OCI-LY7 (cell line): ENCODE results near the gene ASH1L. TPM values are rescaled to one million over a fixed set of nuclear protein-coding genes. Genes with fewer than 3 reads are reported as not detected.

Experiments
- BruUV-seq: library from RNA; stranded (reverse); fragments of 400-500 nt; replicated peaks from 2 replicates; lab custom pipeline; 2021; lab: Mats Ljungman, UMichigan
- CTCF ChIA-PET: fragments of 300-600 bp; sonication (Branson Sonifier 250); formaldehyde crosslinking; loops from one replicate; lab custom pipeline; 2022; ENCODE audit warnings: antibody characterized with exemption; ENCODE audit not compliant: unreplicated experiment; lab: Charles Lee
- POLR2A ChIA-PET: fragments of 300-600 bp; sonication (Branson Sonifier 250); formaldehyde crosslinking; loops from one replicate; lab custom pipeline; 2022; ENCODE audit warnings: antibody characterized with exemption; lab: Charles Lee
- DNase-seq: peaks from one replicate; pipeline ENCODE4 v3.0.0-alpha.2; 2015; ENCODE audit warnings: low spot score
- H2AFZ ChIP-seq: fragments of 200-600 bp; sonication (generic), shearing (Covaris generic); 2 replicates; pipeline ENCODE4 v1.6.1; 2014; ENCODE audit warnings: mild to moderate bottlenecking, antibody characterized with exemption, low read length, moderate library complexity
- H3K27ac ChIP-seq: fragments of 200-600 bp; sonication (generic); 2 replicates; pipeline ENCODE4 v1.5.1; 2014; ENCODE audit warnings: mixed run types, low read depth, mild to moderate bottlenecking, moderate library complexity, low read length, inconsistent platforms; ENCODE audit not compliant: poor library complexity, severe bottlenecking
- H3K36me3 ChIP-seq: fragments of 200-600 bp; sonication (generic); 2 replicates; pipeline ENCODE4 v1.6.1; 2014; ENCODE audit warnings: mild to moderate bottlenecking, antibody characterized with exemption, low read length, moderate library complexity, mixed read lengths; ENCODE audit not compliant: insufficient read depth
- H3K4me1 ChIP-seq: fragments of 200-600 bp; sonication (generic); 2 replicates; pipeline ENCODE4 v1.5.1; 2014; ENCODE audit warnings: mild to moderate bottlenecking, low read length; ENCODE audit not compliant: insufficient read depth, poor library complexity, severe bottlenecking
- H3K4me2 ChIP-seq: fragments of 200-600 bp; sonication (generic); 2 replicates; pipeline ENCODE4 v1.6.1; 2014; ENCODE audit warnings: mild to moderate bottlenecking, low read length
- H3K4me3 ChIP-seq: fragments of 200-600 bp; sonication (generic); 2 replicates; pipeline ENCODE4 v1.5.1; 2014; ENCODE audit warnings: mild to moderate bottlenecking, low read depth, low read length; ENCODE audit not compliant: poor library complexity, severe bottlenecking
- H3K79me2 ChIP-seq: fragments of 200-600 bp; sonication (generic); 2 replicates; pipeline ENCODE4 v1.6.1; 2016; ENCODE audit warnings: low read depth, mild to moderate bottlenecking, low read length, moderate library complexity, mixed read lengths; ENCODE audit not compliant: insufficient read depth
- H3K9me2 ChIP-seq: fragments of 200-600 bp; sonication (generic); 2 replicates; pipeline ENCODE4 v1.6.1; 2016; ENCODE audit warnings: mild to moderate bottlenecking, low read length, mixed read lengths; ENCODE audit not compliant: insufficient read depth
- H3K9me3 ChIP-seq: fragments of 200-600 bp; sonication (generic); 2 replicates; pipeline ENCODE4 v1.6.1; 2014; ENCODE audit warnings: mild to moderate bottlenecking, mixed run types, low read length, mixed read lengths
- H4K20me1 ChIP-seq: fragments of 200-600 bp; sonication (generic); 2 replicates; pipeline ENCODE4 v1.6.1; 2014; ENCODE audit warnings: mild to moderate bottlenecking, antibody characterized with exemption, low read length, moderate library complexity, mixed read lengths; ENCODE audit not compliant: insufficient read depth
- EZH2phosphoT487 ChIP-seq: fragments of 200-600 bp; sonication (generic); IDR thresholded peaks from 2 replicates; pipeline ENCODE4 v1.6.1; 2018; ENCODE audit warnings: low read depth, borderline replicate concordance, mild to moderate bottlenecking, mixed run types, antibody characterized with exemption, low read length, moderate library complexity, mixed read lengths
- intact Hi-C: fragments of 100-400 bp; cut with micrococcal nuclease; formaldehyde crosslinking; loops from one replicate; pipeline ENCODE4 v1.10.0; 2022; ENCODE audit not compliant: unreplicated experiment
- total RNA-seq, 2 experiments: library from RNA; depleted of rRNA in 1 of 2; stranded (reverse); fragments of >200 nt in 1 of 2; shearing (Covaris generic) in 1 of 2; gene quantifications; 2 replicates each; pipeline ENCODE4 v1.2.3, GENCODE V29; 2014 to 2022
- TF ChIP-seq, protein P1 (sequence below): fragments of 200-600 bp; sonication (generic); conservative IDR thresholded peaks from 2 replicates; pipeline ENCODE4 v1.5.1; 2014; ENCODE audit warnings: mild to moderate bottlenecking, antibody characterized with exemption, low read length, moderate library complexity, mixed read lengths

Gene ASH1L
- total RNA-seq, 2 experiments from 2014 or later = 33.2 to 49.6 TPM

DNA sequence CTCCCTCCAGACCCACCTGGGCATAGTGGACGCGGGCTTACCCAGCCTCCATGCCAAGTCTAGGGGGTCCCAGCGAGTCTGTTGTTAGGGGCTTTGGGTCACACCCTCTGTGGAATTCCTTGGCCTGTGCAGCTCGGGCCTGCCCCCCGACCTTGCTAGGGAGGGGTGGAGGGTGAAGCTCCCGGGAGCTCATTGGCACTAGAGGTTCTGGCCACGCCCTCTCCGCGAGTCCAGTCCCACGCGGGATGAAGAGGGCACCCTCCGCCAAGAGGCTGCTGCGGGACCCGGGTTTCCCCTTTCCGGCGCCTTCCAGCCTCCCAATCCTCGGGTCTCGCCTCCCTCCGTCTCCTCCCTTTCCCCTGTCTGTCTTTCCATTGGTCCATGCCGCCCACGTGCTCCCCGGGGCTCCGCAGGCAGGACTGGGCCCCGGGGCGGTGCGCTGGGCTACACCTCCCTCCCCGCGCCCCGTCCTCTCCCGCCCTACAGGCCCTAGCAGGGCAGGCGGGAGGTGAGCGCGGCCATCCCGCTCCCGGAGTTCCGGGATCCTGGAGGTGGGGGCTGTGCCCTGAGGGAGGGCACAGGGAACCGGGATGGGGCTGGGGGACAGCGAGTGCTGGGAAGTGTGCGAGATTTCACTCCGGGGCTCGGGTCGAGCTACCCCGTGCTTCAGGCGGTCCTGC is 238.4 kb downstream of the ASH1L start:
- Histone ChIP-seq H3K36me3 (peaks cover 23% of the 10 kb centered on the region), H2AFZ (peak overlapping the region; percentile 78), H3K27ac (peak overlapping the region; percentile 53), H3K4me3 (peak overlapping the region; percentile 78), H3K4me2 (peak overlapping the region; percentile 96), H3K4me1 (peaks cover 21% of the 10 kb centered on the region), H3K79me2 (no peaks in the 10 kb centered on the region), H3K9me2 (no peaks in the 10 kb centered on the region), H3K9me3 (no peaks in the 10 kb centered on the region), H4K20me1 (no peaks in the 10 kb centered on the region)
- no TSS peak for BruUV-seq
- POLR2A ChIA-PET = interaction anchor here (1.3 kb wide), 1 partner anchor 79 kb away, joined by 4 read pairs; no protein-coding TSS in a partner anchor
- peak; percentile 83 for DNase-seq
- CTCF ChIA-PET = interaction anchor here (0.8 to 1.0 kb wide), 3 partner anchors 74 to 180 kb away, joined by 3 to 6 read pairs (median 3); partner anchors contain the start of gene KRTCAP2
- no peak for TF ChIP-seq EZH2phosphoT487
- TF ChIP-seq, protein P1, sequence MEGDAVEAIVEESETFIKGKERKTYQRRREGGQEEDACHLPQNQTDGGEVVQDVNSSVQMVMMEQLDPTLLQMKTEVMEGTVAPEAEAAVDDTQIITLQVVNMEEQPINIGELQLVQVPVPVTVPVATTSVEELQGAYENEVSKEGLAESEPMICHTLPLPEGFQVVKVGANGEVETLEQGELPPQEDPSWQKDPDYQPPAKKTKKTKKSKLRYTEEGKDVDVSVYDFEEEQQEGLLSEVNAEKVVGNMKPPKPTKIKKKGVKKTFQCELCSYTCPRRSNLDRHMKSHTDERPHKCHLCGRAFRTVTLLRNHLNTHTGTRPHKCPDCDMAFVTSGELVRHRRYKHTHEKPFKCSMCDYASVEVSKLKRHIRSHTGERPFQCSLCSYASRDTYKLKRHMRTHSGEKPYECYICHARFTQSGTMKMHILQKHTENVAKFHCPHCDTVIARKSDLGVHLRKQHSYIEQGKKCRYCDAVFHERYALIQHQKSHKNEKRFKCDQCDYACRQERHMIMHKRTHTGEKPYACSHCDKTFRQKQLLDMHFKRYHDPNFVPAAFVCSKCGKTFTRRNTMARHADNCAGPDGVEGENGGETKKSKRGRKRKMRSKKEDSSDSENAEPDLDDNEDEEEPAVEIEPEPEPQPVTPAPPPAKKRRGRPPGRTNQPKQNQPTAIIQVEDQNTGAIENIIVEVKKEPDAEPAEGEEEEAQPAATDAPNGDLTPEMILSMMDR = no peak
- intact Hi-C loops = loop anchor here (5.0 kb wide), 1 partner anchor 147 kb away; no protein-coding TSS in a partner anchor

DNA sequence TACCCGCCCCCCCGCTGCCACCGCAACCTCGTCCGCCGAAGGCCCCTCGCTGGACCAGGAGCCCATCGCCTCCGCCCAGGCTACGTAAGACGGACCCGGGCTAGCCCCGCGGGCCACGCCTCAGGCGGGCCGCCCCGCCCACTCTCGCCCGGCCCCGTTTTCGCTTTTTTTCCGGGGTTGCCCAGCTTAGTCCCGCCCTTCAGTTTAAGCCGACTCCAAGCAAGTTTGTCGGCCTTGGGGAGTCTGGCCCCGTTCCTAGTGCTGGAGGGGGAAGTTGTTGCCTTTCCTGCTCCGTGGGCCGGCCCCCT is 238.9 kb downstream of the ASH1L start:
- Histone ChIP-seq H2AFZ (peak overlapping the region; percentile 78), H3K4me3 (peak overlapping the region; percentile 78), H3K9me2 (no peaks in the 10 kb centered on the region), H4K20me1 (no peaks in the 10 kb centered on the region; the same call in 1 of the 2 replicates), H3K9me3 (no peaks in the 10 kb centered on the region), H3K36me3 (peaks cover 28% of the 10 kb centered on the region), H3K27ac (peak overlapping the region; percentile 53), H3K4me1 (peaks cover 26% of the 10 kb centered on the region), H3K4me2 (peak overlapping the region; percentile 96), H3K79me2 (no peaks in the 10 kb centered on the region)
- peak; percentile 80 for DNase-seq
- POLR2A ChIA-PET = interaction anchor here (0.6 to 1.3 kb wide), 2 partner anchors 79 to 324 kb away, joined by 3 to 4 read pairs; no protein-coding TSS in a partner anchor
- no TSS peak for BruUV-seq
- TF ChIP-seq EZH2phosphoT487 = no peak
- TF ChIP-seq, protein P1 = no peak
- intact Hi-C loops = loop anchor here (1.0 to 5.0 kb wide), 5 partner anchors 15 to 181 kb away; partner anchors contain the start of genes FDPS and HCN3
- CTCF ChIA-PET = interaction anchor here (0.8 to 1.0 kb wide), 3 partner anchors 73 to 181 kb away, joined by 3 to 6 read pairs (median 3); partner anchors contain the start of gene KRTCAP2
